ENCODE measurements around the gene IMPG2.

The IMPG2 gene

DNA sequence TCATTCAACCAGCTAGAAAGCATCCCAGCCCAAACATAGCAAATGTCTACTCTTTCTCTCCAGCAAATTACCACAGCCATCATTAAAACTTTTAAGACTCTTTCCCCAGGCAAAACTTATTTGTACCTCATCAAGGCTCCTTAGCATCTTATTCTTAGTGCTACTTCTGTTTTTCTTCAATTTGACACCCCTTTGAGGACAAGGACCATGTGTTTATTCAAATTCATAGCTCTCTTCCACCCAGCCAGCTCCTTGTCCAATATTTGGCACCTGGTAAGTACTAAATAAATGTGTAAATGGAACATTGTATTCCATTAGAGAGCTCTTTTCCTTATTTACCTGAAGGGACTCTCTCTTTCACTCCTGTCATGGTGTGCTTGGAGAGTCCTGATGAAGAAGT lies 89.8 kb downstream of the IMPG2 start:
- DNase-seq = no peak

GRCh38 chr3:101229681-101230080 lies 90.7 kb downstream of the IMPG2 start:
- no peak for DNase-seq

DNA sequence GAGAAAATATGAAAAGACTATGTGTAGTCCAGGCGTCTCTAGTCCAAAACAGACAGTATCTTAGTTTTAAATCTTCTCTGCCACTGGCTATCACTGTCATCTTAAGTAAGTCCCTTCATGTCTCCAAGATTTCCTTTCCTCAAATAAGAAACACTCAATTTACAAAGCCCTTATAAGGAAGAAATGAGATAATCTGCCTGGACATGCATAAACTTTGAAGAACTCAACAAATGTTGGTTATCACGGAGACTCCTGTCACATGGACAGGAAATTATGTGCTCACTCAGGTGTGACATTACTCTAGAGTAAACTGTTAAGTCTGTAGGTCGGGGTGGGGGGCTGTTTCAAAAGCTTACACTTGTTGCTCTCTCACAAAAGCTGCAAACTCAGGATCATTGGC lies 91.9 kb downstream of the IMPG2 start:
- DNase-seq = no peak

- no peak for DNase-seq
These were observed 95.6 kb downstream of the IMPG2 start for GRCh38 chr3:101224739-101225138.

DNA sequence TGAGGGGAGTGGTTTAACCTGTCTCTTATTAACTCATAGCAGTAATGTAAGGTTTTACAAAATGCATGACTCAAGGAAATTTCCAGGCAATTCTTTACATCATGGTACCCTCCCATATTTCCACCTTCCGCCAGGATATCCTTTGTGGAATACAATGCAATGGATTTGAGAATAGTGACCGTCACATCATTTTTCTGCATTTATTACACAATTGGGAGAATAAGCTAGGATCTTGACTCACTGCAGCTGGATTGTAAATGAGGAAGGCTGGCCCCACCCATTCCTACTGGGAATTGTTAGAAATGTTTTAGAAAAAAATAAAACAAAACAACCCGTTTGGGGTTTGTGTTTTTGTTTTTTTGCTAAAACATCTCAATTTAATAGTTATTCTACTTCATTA lies 97.4 kb downstream of the IMPG2 start:
- no peak for DNase-seq

GRCh38 chr3:101219842-101220560 lies 100.4 kb downstream of the IMPG2 start:
- DNase-seq = no peak

DNA sequence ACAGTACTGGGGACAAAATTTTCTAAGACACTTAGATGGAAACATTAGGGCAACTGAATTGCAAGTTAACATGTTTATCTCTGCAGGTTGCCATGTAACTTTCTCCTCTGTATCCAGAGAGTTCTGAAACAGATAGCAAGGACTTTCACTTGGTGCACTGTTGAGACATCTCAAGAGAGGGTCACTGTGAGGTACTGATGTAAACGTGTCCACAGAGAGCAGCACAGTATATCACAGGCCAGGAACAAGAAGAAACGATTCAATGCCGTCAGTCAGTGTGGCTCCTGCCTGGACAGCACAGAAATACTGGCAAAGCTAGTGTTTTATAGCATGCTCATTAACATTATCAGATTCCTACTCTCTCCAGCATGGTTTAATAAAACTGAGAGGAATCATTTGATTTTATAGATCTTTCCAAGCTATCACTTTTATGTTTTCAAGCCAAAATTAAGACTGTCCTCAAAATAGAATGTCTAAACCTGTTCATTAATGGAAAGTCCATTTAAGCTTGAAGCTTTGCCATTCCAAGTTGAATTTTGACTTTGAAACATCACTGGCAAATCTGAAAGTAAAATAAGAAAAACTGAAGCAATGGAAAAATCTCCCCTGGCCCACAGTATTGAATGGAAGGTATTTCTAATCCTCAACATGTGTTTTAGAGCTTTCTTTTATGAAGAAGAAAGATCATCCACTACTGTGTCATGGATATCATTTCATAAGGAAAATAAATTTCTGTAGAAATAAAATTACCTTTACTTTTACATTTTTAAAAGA lies 102.7 kb downstream of the IMPG2 start:
- no peak for DNase-seq

DNA sequence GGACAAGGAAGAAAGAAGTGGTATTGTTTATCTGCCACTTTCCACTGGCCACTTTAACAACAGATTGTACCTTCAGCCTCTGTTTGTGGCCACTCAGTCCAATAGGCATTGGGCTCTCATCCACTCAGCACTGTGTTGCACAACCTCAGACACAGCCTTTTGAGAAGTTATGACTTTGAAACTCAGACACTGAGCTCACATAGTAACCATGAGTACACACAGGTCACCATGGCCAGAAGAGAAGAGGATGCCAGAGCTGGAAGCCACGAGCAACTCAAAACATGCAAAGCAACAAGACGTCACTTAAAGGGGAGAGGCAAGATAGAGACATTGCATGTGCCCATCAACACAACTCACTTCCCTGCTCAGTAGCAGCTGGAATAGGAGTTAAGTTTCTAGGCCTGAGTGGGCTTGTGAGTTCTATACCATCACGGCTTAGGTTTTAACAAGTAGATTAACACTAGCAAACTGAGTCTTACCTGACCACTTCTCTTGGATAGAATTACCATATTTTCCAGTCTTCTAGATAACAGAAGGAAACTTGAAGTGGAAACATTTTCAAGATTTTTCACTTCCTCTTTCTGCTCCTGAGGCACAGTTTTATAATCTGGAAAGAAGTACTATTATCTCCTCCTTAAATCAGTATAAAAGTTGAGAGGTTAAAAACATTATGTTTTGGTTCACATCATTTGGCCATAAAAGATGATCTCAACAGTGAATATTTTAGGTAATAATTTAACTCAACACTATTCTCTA lies 103.5 kb downstream of the IMPG2 start:
- DNase-seq = no peak

GRCh38 chr3:101212730-101213129 lies 107.6 kb downstream of the IMPG2 start:
- DNase-seq = no peak

DNA sequence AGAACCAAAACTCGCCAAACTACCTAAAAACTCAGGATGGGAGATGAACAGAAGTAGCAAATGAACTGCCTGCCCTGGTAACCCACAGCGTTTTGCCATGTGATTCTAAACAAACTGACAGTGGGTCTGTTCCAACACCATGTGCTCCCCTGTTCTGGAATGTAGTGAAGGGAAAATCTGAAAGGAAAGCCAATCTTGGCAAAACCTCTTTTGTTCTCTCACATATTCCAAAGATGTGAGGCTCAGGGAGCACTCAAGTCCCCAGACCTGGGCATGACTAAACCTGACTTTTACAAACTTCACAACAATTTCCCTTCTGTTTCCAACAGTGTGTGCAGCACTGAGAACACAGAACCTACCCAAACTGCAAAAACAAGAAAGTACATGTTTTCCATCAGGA lies 116.1 kb downstream of the IMPG2 start:
- DNase-seq = no peak

- no peak for DNase-seq
These were observed 117.0 kb downstream of the IMPG2 start for GRCh38 chr3:101203411-101203810.

DNA sequence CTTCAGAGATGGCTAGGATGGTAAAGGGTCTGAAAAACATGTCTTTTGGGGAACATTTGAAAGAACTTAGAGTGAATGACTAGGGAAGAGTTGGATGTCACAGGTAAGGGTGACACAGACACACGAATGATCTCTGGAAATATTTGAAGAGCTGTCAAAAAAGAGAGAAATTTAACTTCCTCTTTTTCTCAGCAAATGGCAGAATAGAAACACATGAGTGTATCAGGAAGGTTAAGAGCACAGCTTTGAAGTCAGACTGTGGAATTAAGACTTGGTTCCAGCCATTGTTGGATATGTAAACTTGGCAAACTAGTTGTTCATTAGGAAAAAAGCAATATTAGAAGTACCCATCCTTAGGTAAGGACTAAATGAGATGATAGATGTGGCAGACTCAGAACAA lies 117.7 kb downstream of the IMPG2 start:
- no peak for DNase-seq

DNA sequence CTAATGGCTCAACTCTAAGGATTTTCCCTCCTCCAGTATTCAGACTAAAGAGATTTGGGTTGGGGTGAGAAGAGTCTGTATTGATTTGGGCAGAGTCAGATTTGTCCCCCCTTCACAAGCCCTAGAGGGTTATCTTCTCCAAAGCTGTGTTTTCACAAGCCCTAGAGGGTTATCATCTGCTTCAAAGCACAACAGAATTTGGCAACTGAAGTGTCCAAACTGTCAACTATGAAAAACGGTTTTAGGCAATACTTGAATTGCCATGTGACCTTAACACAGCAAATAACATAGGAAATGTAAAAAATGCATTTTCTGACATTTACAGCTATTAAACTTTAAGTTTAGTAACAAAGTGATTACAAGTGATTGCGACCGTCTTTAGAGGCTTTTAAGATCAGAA lies 119.9 kb downstream of the IMPG2 start:
- DNase-seq = no peak

DNA sequence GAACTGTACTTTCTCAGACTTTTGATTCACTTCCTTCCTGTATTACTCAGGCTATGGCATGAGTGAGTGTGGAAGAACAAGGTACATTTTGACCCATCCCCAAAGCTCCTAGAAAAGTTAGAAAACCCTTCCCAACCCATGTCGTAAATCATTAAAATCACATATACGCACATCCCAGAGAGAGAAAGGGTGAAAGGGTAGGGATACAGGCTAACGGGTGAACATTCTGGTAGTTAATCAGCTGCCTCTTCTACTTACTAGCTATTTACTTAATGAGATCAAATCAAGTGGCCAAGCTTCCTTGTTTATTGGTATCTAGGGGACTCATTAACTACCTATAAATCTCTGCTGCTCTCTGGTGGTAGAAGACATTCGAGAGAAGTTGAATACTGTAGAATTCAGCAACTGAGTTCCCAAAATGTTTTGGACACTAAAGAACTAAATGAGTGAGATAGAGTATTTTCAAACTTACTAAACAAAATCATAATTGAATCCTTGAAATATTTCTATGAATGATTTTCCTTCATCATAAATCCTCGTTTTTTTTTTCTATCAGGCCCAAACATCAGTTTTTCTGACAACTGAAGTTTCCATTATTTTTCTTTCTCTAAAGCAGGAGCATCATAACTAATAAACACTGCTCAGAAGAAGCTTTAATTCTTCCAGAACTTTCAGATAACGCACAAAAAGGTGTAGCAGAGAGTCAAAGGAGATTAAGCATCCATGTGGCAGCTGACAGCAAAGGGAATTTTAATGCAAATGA lies 124.2 kb downstream of the IMPG2 start:
- DNase-seq = peak; percentile 1

- no peak for DNase-seq
These were observed 126.0 kb downstream of the IMPG2 start for GRCh38 chr3:101194392-101194791.

DNA sequence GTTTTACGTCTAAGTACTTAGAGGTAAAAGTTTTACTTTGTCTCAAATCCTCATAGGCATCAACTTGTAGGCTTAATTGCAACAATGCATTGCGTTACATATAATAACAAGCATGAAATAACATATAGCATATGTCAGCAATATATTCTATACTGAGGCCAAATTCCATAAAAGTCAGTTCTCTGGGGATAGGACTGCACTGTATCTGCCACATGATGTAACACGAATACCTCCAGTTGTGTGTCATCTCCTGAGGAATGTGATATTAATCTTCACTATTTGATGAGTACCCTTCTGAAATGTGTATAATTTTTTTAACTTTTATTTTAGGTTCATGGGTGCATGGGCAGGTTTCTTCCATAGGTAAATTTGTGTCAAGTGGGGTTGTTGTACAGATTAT lies 126.4 kb downstream of the IMPG2 start:
- no peak for DNase-seq

GRCh38 chr3:101189796-101190195 lies 130.6 kb downstream of the IMPG2 start:
- DNase-seq = no peak

- no peak for DNase-seq
These were observed 131.2 kb downstream of the IMPG2 start for GRCh38 chr3:101189176-101189575.

DNA sequence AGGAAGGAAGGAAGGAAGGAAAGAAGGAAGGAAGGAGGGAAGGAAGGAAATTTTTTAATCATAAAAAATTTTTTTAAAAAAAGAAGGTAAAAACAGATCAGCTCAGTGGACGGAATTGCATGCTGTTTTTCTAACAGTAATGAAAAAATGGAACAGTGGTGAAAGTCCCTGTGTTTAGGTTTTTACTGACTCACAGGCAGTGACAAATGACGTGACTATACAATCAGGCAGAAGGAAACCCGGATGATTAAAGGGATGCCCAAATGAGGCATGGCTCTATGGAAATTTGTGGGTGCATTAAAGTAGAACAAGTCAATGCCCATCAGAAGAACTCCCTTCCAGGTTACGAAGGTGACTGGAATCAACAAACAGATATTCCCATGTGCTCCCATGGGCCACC lies 135.0 kb downstream of the IMPG2 start:
- DNase-seq = no peak

GRCh38 chr3:101184111-101184510 lies 136.3 kb downstream of the IMPG2 start:
- no peak for DNase-seq

DNA sequence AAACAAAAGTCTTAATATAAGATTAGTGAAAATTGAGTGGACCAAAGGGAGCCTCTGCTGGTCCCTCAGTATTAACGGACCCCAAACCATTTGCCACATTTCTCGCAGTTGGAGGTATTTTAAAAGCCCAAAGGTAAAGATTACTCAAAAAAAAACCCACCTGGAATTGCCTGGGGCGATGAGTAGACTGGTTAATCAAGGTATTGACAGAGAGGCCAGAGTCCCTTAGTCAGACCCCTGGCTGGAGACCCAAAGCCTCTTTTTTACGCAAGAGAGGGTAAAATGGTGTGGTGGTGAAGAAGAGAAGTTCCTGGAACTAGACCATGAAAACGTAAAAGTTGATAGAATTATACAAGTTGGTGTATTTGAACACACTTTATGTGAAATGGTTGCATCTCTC lies 137.2 kb downstream of the IMPG2 start:
- DNase-seq = no peak

DNA sequence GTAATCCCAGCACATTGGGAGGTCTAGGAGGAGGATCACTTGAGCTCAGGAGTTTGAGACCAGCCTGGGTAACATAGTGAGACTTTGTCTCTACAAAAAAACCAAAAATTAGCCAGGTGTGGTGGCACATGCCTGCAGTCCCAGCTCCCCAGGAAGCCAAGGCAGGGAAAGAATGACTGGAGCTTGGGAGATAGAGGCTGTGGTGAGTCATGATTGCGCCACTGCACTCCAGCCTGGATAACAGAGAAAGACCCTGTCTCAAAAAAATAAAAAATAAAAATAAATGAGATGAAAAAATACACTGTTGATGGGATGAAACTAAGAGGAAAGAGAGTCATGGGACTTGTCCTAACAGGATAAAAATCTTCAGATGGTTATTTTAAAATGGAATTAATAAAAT lies 137.6 kb downstream of the IMPG2 start:
- no peak for DNase-seq

DNA sequence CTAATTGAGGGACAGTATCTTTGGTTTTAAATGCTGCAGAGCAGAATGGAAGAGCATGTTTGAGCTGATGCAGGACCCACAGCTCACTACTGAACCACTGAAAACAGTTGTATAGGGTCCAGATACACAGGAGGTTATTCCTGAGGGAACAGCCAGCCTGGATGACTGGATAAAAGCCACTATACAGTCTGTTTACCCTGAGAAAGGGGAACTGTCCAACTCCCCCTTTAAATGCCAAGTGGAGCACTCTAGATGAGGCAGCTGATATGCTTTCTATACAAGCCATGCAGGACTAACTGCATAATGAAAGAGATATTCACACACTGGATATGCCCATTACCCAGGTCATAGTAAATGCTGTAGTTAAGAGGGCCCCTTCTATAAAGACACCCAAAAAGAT lies 138.6 kb downstream of the IMPG2 start:
- DNase-seq = no peak
